DND-41 (cell line): ENCODE data around the gene TOR3A.

Source experiments
- EZH2 ChIP-seq: IDR thresholded peaks from 3 replicates; pipeline ENCODE4 v1.6.1; 2012; ENCODE audit warnings: borderline replicate concordance, low read depth, mild to moderate bottlenecking, moderate library complexity, low read length, inconsistent platforms; ENCODE audit not compliant: severe bottlenecking
- TF ChIP-seq, protein P1 (sequence below): IDR thresholded peaks from 2 replicates; pipeline ENCODE4 v1.5.1; 2012; ENCODE audit warnings: borderline replicate concordance, low read length, moderate library complexity, mild to moderate bottlenecking; ENCODE audit not compliant: poor library complexity, severe bottlenecking; ENCODE audit errors: extremely low read depth

DNA sequence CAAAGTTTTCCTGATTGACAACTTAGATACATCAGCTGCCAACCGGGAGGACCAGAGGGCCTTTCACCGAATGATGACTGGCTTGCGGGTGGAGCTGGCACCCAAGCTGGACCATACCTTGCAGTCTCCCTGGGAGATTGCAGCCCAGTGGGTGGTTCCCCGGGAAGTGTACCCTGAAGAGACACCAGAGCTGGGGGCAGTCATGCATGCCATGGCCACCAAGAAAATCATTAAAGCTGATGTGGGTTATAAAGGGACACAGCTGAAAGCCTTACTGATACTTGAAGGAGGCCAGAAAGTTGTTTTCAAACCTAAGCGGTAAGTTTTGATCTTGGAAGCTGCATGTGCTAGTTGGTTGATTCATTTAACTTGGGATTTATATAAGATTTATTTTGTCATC, 38.0 kb upstream of the TOR3A start:
- TF ChIP-seq, protein P1, sequence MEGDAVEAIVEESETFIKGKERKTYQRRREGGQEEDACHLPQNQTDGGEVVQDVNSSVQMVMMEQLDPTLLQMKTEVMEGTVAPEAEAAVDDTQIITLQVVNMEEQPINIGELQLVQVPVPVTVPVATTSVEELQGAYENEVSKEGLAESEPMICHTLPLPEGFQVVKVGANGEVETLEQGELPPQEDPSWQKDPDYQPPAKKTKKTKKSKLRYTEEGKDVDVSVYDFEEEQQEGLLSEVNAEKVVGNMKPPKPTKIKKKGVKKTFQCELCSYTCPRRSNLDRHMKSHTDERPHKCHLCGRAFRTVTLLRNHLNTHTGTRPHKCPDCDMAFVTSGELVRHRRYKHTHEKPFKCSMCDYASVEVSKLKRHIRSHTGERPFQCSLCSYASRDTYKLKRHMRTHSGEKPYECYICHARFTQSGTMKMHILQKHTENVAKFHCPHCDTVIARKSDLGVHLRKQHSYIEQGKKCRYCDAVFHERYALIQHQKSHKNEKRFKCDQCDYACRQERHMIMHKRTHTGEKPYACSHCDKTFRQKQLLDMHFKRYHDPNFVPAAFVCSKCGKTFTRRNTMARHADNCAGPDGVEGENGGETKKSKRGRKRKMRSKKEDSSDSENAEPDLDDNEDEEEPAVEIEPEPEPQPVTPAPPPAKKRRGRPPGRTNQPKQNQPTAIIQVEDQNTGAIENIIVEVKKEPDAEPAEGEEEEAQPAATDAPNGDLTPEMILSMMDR: no peak
- no peak for TF ChIP-seq EZH2
